ENCODE measurements around the gene TPH2.

TPH2 gene

DNA sequence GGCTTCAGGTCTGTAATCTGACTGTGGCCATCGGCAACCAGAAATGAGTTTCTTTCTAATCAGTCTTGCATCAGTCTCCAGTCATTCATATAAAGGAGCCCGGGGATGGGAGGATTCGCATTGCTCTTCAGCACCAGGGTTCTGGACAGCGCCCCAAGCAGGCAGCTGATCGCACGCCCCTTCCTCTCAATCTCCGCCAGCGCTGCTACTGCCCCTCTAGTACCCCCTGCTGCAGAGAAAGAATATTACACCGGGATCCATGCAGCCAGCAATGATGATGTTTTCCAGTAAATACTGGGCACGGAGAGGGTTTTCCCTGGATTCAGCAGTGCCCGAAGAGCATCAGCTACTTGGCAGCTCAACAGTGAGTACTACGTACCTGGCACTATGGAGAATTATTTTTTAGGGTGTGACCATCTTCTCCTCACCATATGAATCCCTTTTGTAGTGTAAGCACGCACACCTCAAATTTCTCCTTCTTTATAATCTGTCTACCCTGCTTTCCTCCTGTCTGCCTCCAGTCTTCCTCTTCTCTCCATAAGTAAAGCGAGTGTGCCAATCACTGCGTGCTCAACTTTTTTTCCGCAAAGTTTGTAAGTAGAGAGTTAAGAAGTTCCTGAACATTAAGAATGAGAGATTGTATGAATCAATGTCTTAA, at the start of gene TPH2:
Gene TPH2, plus strand, starts transcription at position 118 of the 658 bp plus-strand sequence. Its CDS starts 142 bp downstream, at position 260.
- Histone ChIP-seq H3K4me2 (ENCODE audit: insufficient read depth, low read length) (no peak within 1 kb of the TSS), H3K4me1 (ENCODE audit: insufficient read depth, low read length) (no peaks in the 10 kb centered on the region), H3K79me2 (ENCODE audit: insufficient read depth, low read length) (no peaks in the 10 kb centered on the region), H3K27me3 (ENCODE audit: insufficient read depth, low read length, poor library complexity) (no peaks in the 10 kb centered on the region), H2AFZ (ENCODE audit: low read depth, low read length) (no peak within 1 kb of the TSS), H3K27ac (ENCODE audit: low read length) (no peak within 1 kb of the TSS), H3K36me3 (ENCODE audit: insufficient read depth, low read length) (no peaks in the 10 kb centered on the region), H3K9ac (ENCODE audit: low read depth, low read length) (no peak within 1 kb of the TSS), H4K20me1 (ENCODE audit: insufficient read depth, low read length) (no peaks in the 10 kb centered on the region), H3K4me3 (ENCODE audit: low read depth in 1 of 2, low read length in 2 of 2) (no peak within 1 kb of the TSS), H3K9me3 (ENCODE audit: insufficient read depth, low read length, severe bottlenecking) (no peaks in the 10 kb centered on the region)
- ATAC-seq (ENCODE audit: insufficient read depth, low read depth) (peak; percentile 99), DNase-seq (peak; percentile 84)
- no peak for TF ChIP-seq EZH2 (IDR thresholded peaks at IDR 0.05; ENCODE audit: borderline replicate concordance, low read depth, low read length, severe bottlenecking)
- TF ChIP-seq, protein P1, sequence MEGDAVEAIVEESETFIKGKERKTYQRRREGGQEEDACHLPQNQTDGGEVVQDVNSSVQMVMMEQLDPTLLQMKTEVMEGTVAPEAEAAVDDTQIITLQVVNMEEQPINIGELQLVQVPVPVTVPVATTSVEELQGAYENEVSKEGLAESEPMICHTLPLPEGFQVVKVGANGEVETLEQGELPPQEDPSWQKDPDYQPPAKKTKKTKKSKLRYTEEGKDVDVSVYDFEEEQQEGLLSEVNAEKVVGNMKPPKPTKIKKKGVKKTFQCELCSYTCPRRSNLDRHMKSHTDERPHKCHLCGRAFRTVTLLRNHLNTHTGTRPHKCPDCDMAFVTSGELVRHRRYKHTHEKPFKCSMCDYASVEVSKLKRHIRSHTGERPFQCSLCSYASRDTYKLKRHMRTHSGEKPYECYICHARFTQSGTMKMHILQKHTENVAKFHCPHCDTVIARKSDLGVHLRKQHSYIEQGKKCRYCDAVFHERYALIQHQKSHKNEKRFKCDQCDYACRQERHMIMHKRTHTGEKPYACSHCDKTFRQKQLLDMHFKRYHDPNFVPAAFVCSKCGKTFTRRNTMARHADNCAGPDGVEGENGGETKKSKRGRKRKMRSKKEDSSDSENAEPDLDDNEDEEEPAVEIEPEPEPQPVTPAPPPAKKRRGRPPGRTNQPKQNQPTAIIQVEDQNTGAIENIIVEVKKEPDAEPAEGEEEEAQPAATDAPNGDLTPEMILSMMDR (IDR thresholded peaks at IDR 0.05; ENCODE audit: borderline replicate concordance, extremely low read depth, low read length, poor library complexity, severe bottlenecking) = peak; percentile 83

DNA sequence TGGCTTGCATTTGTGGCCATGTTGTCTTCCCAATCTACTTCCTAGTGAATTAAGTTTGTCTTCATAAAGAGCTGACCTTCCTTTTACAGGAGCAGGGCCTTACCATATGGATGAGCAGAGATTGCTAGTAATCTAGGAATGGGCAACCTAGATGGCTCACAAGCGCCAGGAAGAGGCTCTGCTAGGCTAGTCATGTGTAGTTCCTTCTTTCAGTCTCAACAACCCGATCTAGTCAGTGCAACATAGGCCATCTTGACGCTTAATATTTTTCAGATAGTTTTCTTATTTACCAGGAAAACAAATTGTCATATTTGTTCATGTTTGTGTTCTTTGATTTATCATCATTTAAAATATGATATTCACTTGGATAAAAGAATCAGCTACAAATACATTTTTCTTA, 48.2 kb upstream of the TPH2 start:
- H3K9ac ChIP-seq (ENCODE audit: low read depth, low read length) = no peak overlapping the region
- no peak overlapping the region for H3K27ac ChIP-seq (ENCODE audit: low read length)
- no peaks in the 10 kb centered on the region for H3K27me3 ChIP-seq (ENCODE audit: insufficient read depth, low read length, poor library complexity)
- no peak for DNase-seq
- peaks cover 2% of the 10 kb centered on the region; the same call in 1 of the 2 replicates for H4K20me1 ChIP-seq (ENCODE audit: insufficient read depth, low read length)
- no peak overlapping the region for H3K4me3 ChIP-seq (ENCODE audit: low read depth in 1 of 2, low read length in 2 of 2)
- H2AFZ ChIP-seq (ENCODE audit: low read depth, low read length) = no peak overlapping the region
- no peaks in the 10 kb centered on the region for H3K79me2 ChIP-seq (ENCODE audit: insufficient read depth, low read length)
- no peak overlapping the region for H3K4me2 ChIP-seq (ENCODE audit: insufficient read depth, low read length)
- peaks cover 35% of the 10 kb centered on the region for H3K36me3 ChIP-seq (ENCODE audit: insufficient read depth, low read length)
- H3K4me1 ChIP-seq (ENCODE audit: insufficient read depth, low read length) = no peaks in the 10 kb centered on the region
- TF ChIP-seq, protein P1 (IDR thresholded peaks at IDR 0.05; ENCODE audit: borderline replicate concordance, extremely low read depth, low read length, poor library complexity, severe bottlenecking) = no peak
- no peak for TF ChIP-seq EZH2 (IDR thresholded peaks at IDR 0.05; ENCODE audit: borderline replicate concordance, low read depth, low read length, severe bottlenecking)
- no peaks in the 10 kb centered on the region for H3K9me3 ChIP-seq (ENCODE audit: insufficient read depth, low read length, severe bottlenecking)
- no peak for ATAC-seq (ENCODE audit: insufficient read depth, low read depth)

DNA sequence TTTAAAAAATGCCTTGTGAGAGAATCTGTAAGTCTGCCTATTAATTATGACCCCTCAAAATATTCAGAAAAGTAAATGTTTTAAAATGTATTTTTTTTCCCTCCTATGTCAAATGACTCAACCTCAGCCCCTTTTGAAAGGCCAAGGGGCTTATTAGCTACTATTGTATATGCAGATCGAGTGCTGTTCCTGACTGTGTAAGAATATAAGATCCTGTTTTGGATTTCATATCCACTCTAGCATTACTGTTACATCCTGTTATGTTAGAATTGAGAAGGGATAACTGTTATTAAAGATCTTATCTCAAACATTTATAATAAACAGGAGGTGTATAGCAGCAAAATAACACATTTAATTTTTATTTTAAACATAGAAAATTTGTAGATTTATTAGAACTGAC, 46.6 kb upstream of the TPH2 start:
- Histone ChIP-seq H3K27ac (ENCODE audit: low read length) (no peak overlapping the region), H4K20me1 (ENCODE audit: insufficient read depth, low read length) (peaks cover 2% of the 10 kb centered on the region; the same call in 1 of the 2 replicates), H3K4me2 (ENCODE audit: insufficient read depth, low read length) (no peak overlapping the region), H3K36me3 (ENCODE audit: insufficient read depth, low read length) (peaks cover 40% of the 10 kb centered on the region; the same call in 1 of the 2 replicates), H3K9ac (ENCODE audit: low read depth, low read length) (no peak overlapping the region), H3K79me2 (ENCODE audit: insufficient read depth, low read length) (no peaks in the 10 kb centered on the region), H3K4me3 (ENCODE audit: low read depth in 1 of 2, low read length in 2 of 2) (no peak overlapping the region), H3K4me1 (ENCODE audit: insufficient read depth, low read length) (no peaks in the 10 kb centered on the region), H2AFZ (ENCODE audit: low read depth, low read length) (no peak overlapping the region), H3K27me3 (ENCODE audit: insufficient read depth, low read length, poor library complexity) (no peaks in the 10 kb centered on the region), H3K9me3 (ENCODE audit: insufficient read depth, low read length, severe bottlenecking) (no peaks in the 10 kb centered on the region)
- TF ChIP-seq EZH2 (IDR thresholded peaks at IDR 0.05; ENCODE audit: borderline replicate concordance, low read depth, low read length, severe bottlenecking) = no peak
- TF ChIP-seq, protein P1 (IDR thresholded peaks at IDR 0.05; ENCODE audit: borderline replicate concordance, extremely low read depth, low read length, poor library complexity, severe bottlenecking) = no peak
- DNase-seq = no peak
- no peak for ATAC-seq (ENCODE audit: insufficient read depth, low read depth)

Data from DND-41 (cell line).